NCI-H187 (cell line): ENCODE data around the gene TSHZ1.
"Not testable (repeated sequence)": the region's sequence is repeated elsewhere in the genome, so short reads cannot be mapped to it uniquely, and the experiment has no call there.

Experiments used
- DNase-seq, 2 experiments: peaks; one replicate each; lab custom pipeline; 2025; lab: John Stamatoyannopoulos, UW

TSHZ1 gene

GRCh38 chr18:75307530-75307929 lies 96.9 kb downstream of the TSHZ1 start:
- DNase-seq = no peak

- no peak for DNase-seq
These were observed 99.0 kb downstream of the TSHZ1 start for GRCh38 chr18:75309564-75309963.

GRCh38 chr18:75314117-75314516 lies 103.5 kb downstream of the TSHZ1 start:
- no peak for DNase-seq

GRCh38 chr18:75314606-75315005 lies 104.0 kb downstream of the TSHZ1 start:
- DNase-seq = no peak

GRCh38 chr18:75316223-75316622 lies 105.6 kb downstream of the TSHZ1 start:
- DNase-seq = no peak

GRCh38 chr18:75316826-75317225 lies 106.2 kb downstream of the TSHZ1 start:
- no peak for DNase-seq

GRCh38 chr18:75317300-75317699 lies 106.7 kb downstream of the TSHZ1 start:
- no peak for DNase-seq

GRCh38 chr18:75317703-75318102 lies 107.1 kb downstream of the TSHZ1 start:
- DNase-seq = no peak

GRCh38 chr18:75319905-75320304 lies 109.3 kb downstream of the TSHZ1 start:
- DNase-seq = no peak

GRCh38 chr18:75320506-75320905 lies 109.9 kb downstream of the TSHZ1 start:
- no peak for DNase-seq

GRCh38 chr18:75321431-75321830 lies 110.8 kb downstream of the TSHZ1 start:
- DNase-seq = no peak

GRCh38 chr18:75322206-75322605 lies 111.6 kb downstream of the TSHZ1 start:
- DNase-seq = no peak

GRCh38 chr18:75323821-75324585 lies 113.4 kb downstream of the TSHZ1 start:
- no peak for DNase-seq

- no peak for DNase-seq
These were observed 114.2 kb downstream of the TSHZ1 start for GRCh38 chr18:75324686-75325257.

GRCh38 chr18:75329753-75330152 lies 119.2 kb downstream of the TSHZ1 start:
- not testable (repeated sequence) for DNase-seq

GRCh38 chr18:75330308-75330707 lies 119.7 kb downstream of the TSHZ1 start:
- no peak for DNase-seq

GRCh38 chr18:75334869-75335268 lies 124.3 kb downstream of the TSHZ1 start:
- no peak for DNase-seq

GRCh38 chr18:75335511-75335910 lies 124.9 kb downstream of the TSHZ1 start:
- DNase-seq = no peak

GRCh38 chr18:75336767-75337166 lies 126.2 kb downstream of the TSHZ1 start:
- no peak for DNase-seq

- DNase-seq = no peak
These were observed 126.8 kb downstream of the TSHZ1 start for GRCh38 chr18:75337348-75337747.

- no peak for DNase-seq
These were observed 128.0 kb downstream of the TSHZ1 start for GRCh38 chr18:75338631-75339030.
